GM21390 (cell line): ENCODE data around the gene AIP.
A peak's percentile ranks its signal among the peaks of the same experiment; 100 is the strongest.
"Not testable (repeated sequence)": the region's sequence is repeated elsewhere in the genome, so short reads cannot be mapped to it uniquely, and the experiment has no call there.

Experiments
- ATAC-seq: cut with Tn5 transposase; IDR thresholded peaks from one replicate; pipeline ENCODE4 v1.9.1; 2021; ENCODE audit not compliant: unreplicated experiment

Gene AIP

DNA sequence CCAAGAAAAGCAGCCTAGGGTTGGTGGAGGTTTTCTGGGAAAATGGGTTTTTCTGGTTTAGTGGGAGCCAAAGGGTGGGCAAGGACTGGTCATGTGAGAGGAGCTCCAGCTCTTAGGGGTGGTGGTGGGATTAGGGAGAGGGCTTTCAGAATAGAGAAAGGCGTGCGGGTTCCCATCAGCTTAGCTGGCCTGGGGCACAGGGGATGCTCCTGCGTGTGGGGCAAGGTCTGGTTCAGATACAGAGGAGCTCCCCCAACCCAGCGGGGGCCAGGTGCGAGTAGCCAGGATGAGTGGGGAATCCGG, 14.4 kb upstream of the AIP start:
- ATAC-seq, result no peak

GRCh38 chr11:67468759-67469507, 13.9 kb upstream of the AIP start, which contains the start of gene TMEM134:
TSS of gene TMEM134 (minus strand) at chr11:67469251. CDS start at chr11:67469192, 59 bp downstream.
- peak; percentile 64 for ATAC-seq

GRCh38 chr11:67469508-67469811, 13.4 kb upstream of the AIP start:
- no peak for ATAC-seq

DNA sequence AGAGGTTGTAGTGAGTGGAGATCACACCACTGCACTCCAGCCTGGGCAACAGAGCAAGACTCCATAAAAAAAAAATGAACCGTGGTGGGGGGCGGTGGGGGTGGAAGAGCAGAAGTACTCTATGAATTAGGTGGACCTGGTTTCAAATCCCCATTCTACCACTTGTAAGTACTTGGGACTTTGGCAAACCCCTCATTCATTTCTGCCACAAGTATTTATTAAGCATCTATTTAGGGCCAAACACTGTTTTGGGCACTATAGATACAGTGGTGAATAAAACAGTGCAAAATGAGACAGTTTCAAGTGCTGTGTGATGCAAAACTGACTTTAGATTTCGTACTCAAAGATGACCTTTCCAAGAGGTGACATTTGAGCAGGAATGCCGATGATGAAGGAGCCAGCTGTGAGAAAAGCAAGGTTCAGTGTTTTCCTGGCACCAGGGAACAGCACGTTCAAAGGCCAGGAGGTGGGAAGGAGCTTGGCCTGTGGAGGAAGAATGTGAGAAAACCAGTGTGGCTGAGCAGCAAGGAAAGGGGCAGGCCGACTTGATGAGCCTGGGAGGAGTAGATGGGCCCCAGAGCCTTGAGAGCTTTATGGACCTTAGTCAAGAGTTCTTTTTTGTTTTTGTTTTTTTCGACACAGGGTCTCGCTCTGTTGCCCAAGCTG, 12.4 kb upstream of the AIP start:
- no peak for ATAC-seq

GRCh38 chr11:67472882-67473281, 9.9 kb upstream of the AIP start:
- no peak for ATAC-seq

DNA sequence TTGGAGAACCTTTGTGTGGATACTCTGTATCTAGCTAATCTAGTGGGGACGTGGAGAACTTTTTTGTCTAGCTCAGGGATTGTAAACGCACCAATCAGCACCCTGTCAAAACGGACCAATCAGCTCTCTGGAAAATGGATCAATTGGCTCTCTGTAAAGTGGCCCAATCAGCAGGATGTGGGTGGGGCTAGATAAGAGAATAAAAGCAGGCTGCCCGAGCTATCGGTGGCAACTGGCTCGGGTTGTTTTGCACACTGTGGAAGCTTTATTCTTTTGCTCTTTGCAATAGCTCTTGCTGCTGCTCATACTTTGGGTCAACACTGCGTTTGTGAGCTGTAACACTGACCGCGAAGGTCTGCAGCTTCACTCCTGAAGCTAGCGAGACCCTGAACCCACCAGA, 6.1 kb upstream of the AIP start:
- ATAC-seq, result not testable (repeated sequence)

DNA sequence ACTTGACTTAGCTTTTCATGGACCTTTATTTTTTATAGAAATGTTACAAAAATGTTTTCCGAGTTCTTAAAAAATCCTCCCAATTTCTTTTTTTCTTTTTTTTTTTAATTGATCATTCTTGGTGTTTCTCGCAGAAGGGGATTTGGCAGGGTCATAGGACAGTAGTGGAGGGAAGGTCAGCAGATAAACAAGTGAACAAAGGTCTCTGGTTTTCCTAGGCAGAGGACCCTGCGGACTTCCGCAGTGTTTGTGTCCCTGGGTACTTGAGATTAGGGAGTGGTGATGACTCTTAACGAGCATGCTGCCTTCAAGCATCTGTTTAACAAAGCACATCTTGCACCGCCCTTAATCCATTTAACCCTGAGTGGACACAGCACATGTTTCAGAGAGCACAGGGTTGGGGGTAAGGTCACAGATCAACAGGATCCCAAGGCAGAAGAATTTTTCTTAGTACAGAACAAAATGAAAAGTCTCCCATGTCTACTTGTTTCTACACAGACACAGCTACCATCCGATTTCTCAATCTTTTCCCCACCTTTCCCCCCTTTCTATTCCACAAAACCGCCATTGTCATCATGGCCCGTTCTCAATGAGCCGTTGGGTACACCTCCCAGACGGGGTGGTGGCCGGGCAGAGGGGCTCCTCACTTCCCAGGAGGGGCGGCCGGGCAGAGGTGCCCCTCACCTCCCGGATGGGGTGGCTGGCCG, 5.3 kb upstream of the AIP start:
- not testable (repeated sequence) for ATAC-seq

GRCh38 chr11:67482275-67482826, 475 bp upstream of the AIP start:
- no peak for ATAC-seq

DNA sequence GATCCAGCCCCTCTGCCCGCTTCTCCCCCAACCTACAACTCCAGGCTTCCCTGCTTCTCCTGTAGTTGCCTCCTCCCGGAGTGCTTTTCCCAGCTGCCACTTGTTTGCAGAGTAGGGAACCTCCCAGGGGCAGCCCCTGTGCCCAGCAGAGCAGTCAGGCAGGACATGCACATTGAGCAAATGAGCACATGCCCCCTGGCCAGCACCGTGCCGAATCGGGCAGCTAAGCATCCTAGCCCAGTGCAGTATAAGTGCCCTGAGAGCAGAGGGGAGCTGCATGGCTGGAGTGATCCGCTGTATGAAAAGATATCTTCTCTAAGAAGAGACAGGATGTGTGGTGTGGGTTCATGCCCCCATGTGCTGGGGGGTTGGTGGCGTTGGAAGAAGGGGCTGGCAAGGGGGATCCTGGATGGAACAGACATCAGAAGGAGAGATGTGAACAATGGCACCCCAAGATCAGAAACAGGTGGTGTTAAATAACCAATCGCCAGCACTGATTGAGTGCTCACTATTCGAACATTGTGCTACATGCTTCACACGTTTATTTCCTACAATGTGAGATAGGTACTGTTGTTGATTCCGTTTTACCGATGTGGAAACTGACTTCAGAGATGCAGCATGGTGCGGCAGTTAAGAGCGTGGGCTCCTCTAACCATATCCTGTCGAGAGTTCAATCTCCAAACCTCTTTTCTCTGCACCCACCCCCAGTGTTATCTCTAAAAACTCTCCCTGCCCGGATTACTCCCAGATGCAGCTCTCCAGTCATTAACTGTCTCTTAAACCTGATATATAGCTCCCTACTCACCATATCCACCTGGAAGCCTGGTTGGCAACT, 1.2 kb downstream of the AIP start:
- no peak for ATAC-seq

DNA sequence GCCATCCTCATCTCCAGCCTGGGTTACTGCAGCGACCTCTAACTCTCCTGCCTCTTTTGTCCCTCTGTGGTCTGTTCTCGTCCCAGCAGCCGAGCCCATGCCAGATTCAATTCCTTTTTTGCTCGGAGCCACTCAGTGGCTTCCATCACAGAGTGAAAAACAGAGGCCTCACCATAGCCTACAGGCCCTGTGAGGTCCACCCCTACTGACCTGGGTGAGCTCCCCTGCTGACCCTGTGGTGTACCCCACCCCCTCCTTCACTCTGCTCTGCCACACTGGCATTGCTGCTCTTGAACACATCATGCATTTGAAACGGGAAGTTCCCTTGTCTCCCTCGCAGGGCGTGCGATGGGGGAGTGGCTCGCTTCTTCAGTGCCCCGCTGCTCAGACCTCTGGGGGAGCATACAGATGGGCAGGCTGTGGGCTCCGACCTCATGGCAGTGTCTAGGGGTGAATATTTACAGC, 2.1 kb downstream of the AIP start:
- ATAC-seq, result no peak

DNA sequence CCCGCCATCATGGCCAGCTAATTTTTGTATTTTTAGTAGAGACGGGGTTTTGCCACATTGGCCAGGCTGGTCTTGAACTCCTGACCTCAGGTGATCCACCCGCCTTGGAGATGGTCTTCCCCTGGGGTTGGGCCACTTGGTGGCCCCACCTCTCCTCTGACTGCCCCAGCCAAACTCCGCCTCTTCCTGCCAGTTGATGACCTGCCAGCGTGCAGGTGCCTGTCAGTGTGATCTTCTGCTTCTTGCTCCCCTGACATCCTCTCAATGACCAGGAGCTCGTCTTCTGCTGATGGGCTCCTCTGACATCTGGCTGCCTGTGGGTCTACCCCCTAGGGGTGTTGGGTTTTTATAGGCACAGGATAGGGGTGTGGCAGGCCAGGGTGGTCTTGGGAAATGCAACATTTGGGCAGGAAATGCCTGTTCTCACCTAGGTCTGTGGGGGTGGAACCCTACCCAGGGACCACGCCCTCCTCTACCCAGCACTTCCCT, 3.1 kb downstream of the AIP start:
- ATAC-seq, result not testable (repeated sequence)

DNA sequence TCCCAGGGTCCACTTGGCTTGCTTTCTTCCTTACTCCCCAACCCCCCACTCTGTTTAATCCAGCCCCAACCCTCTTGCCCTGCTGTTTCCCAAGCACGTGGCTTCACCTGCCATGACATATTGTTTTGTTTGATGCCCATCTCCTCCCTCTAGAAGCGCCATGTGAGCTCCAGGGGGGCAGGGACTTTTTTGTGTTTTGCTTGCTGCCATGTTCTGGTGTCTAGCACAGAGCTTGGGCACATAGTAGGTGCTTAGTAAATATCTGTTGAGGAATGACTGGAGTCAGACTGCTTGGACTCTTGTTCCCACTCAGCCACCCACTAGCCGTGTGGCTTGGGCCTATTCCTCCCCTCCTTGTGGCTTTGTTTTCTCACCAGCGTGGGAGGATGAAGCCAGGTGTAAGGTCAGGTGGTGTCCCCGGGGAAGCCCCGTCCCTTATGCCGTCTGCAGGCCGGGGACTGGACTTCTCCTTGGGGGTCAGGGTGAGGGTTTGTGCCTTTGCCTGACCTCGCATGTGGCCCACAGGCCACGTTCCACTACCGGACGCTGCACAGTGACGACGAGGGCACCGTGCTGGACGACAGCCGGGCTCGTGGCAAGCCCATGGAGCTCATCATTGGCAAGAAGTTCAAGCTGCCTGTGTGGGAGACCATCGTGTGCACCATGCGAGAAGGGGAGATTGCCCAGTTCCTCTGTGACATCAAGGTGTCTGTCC, 3.8 kb downstream of the AIP start:
- no peak for ATAC-seq

GRCh38 chr11:67489203-67489884, 6.5 kb downstream of the AIP start:
- ATAC-seq, result no peak

DNA sequence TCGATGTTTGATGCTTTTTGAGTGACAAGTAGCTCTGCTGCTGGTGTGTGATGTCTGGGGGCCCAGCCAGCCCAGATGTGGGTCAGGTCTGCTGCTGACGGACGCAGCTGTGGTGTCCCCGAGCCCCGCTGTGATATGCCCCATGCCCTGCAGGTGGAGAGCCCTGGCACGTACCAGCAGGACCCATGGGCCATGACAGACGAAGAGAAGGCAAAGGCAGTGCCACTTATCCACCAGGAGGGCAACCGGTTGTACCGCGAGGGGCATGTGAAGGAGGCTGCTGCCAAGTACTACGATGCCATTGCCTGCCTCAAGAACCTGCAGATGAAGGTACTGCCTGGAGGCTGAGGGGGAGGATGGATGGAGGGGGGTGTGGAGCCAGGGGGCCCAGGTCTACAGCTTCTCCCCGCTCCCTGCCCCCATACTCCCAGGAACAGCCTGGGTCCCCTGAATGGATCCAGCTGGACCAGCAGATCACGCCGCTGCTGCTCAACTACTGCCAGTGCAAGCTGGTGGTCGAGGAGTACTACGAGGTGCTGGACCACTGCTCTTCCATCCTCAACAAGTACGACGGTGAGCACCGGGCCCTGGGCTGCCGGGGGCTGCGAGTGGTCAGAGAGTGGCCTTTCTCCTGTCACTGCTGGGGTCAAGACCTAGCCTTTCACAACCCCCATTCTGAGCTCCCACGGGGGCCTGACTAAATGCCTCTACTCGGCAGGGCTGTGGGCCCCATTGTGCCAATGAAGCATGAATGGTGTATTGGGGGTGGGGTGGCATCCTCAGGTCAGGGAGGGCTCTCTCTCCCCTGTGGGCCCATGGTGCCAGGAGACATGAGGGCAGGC, 7.3 kb downstream of the AIP start:
- no peak for ATAC-seq

- no peak for ATAC-seq
Measured at GRCh38 chr11:67490727-67491065, 7.9 kb downstream of the AIP start.

DNA sequence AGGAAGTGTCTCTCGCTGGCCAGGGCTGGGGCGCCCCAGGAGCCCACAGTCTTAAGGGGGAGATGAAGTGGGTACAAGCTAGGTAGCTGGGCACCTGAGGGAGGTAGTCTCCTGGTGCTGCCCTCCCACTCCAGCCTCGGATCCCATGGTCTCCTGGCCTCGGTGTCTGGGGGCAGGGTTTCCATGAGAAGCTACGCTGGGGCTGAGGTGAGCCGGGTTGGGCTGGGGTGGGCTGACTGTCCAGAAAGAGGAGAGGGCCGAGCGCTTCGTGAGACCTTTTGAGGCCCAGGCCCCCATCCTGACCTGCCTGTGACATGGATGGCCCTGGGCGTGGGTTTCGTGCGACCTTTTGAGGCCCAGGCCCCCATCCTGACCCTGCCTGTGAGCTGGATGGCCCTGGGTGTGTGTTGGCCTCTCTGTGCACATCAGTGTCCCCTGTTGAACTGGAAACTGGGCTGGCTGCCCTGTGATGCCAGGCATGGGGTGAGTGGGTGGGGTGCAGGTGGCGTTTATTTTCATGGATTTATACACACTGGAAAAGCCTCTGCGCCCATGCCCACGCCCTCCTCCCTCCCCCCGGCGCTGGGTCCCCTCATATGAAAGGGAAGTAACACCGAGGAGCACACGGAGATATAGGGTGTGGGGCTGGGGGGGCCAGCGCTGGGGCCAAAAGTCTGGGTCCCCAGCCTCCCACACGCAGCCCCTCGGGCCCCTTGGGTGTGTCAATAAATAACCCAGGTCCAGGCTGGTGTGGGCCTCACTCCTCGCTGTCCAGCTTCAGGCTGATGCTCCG, 8.6 kb downstream of the AIP start:
- no peak for ATAC-seq

- no peak for ATAC-seq
Measured at GRCh38 chr11:67492069-67492727, 9.4 kb downstream of the AIP start.
